MM.1S (cell line): ENCODE results near the gene BCAS4.

Experiments
- DNase-seq: peaks from one replicate; pipeline ENCODE4 v3.0.0-alpha.2; 2015
- H2AFZ ChIP-seq: fragments of 300-600 bp; sonication (generic); 2 replicates; pipeline ENCODE4 v1.6.0; 2016; ENCODE audit warnings: antibody characterized with exemption, low read length
- H3F3A ChIP-seq: fragments of 300-600 bp; sonication (generic); 2 replicates; pipeline ENCODE4 v1.6.1; 2016; ENCODE audit warnings: mild to moderate bottlenecking, antibody characterized with exemption, low read length, moderate library complexity, mixed read lengths; ENCODE audit not compliant: insufficient read depth
- H3K27ac ChIP-seq: fragments of 300-600 bp; sonication (generic); 2 replicates; pipeline ENCODE4 v1.5.1; 2016; ENCODE audit warnings: mild to moderate bottlenecking, low read length
- H3K27me3 ChIP-seq: fragments of 300-600 bp; sonication (generic); replicated peaks from 2 replicates; pipeline ENCODE4 v1.6.0; 2016; ENCODE audit warnings: low read length; ENCODE audit not compliant: insufficient read depth
- H3K36me3 ChIP-seq: fragments of 300-600 bp; sonication (generic); replicated peaks from 2 replicates; pipeline ENCODE4 v1.6.1; 2016; ENCODE audit warnings: mild to moderate bottlenecking, low read length, mixed read lengths; ENCODE audit not compliant: insufficient read depth
- H3K4me1 ChIP-seq: fragments of 300-600 bp; sonication (generic); 2 replicates; pipeline ENCODE4 v1.6.1; 2016; ENCODE audit warnings: low read length, mixed read lengths
- H3K4me2 ChIP-seq: fragments of 300-600 bp; sonication (generic); 2 replicates; pipeline ENCODE4 v1.6.0; 2016; ENCODE audit warnings: low read depth, low read length
- H3K4me3 ChIP-seq: fragments of 300-600 bp; sonication (generic); 2 replicates; pipeline ENCODE4 v1.5.1; 2016; ENCODE audit warnings: low read length, mixed read lengths
- H3K79me2 ChIP-seq: fragments of 300-600 bp; sonication (generic); 2 replicates; pipeline ENCODE4 v1.6.1; 2016; ENCODE audit warnings: mixed run types, low read length, mixed read lengths
- H3K9ac ChIP-seq: fragments of 300-600 bp; sonication (generic); 2 replicates; pipeline ENCODE4 v1.6.1; 2016; ENCODE audit warnings: low read length, mixed read lengths
- H3K9me2 ChIP-seq: fragments of 300-600 bp; sonication (generic); replicated peaks from 2 replicates; pipeline ENCODE4 v1.6.1; 2016; ENCODE audit warnings: mild to moderate bottlenecking, low read length, mixed read lengths; ENCODE audit not compliant: insufficient read depth
- H3K9me3 ChIP-seq: fragments of 300-600 bp; sonication (generic); replicated peaks from 2 replicates; pipeline ENCODE4 v1.6.1; 2016; ENCODE audit warnings: mild to moderate bottlenecking, low read length, mixed read lengths; ENCODE audit not compliant: insufficient read depth
- H4K20me1 ChIP-seq: fragments of 300-600 bp; sonication (generic); 2 replicates; pipeline ENCODE4 v1.6.1; 2016; ENCODE audit warnings: mild to moderate bottlenecking, low read length, moderate library complexity, mixed read lengths; ENCODE audit not compliant: insufficient read depth
- CTCF ChIP-seq: fragments of 300-600 bp; sonication (generic); IDR thresholded peaks from 2 replicates; pipeline ENCODE4 v1.5.1; 2016; ENCODE audit warnings: antibody characterized with exemption, low read length, mixed read lengths
- EZH2 ChIP-seq: fragments of 300-600 bp; sonication (generic); optimal IDR thresholded peaks from 2 replicates; pipeline ENCODE3; 2017; ENCODE audit warnings: low read depth, mild to moderate bottlenecking, antibody characterized with exemption, low read length, mixed read lengths
- EZH2phosphoT487 ChIP-seq: fragments of 300-600 bp; sonication (generic); IDR thresholded peaks from 2 replicates; pipeline ENCODE4 v1.6.1; 2018; ENCODE audit warnings: antibody characterized with exemption, low read length

The BCAS4 gene

GRCh38 chr20:50885068-50885467 lies 90.2 kb downstream of the BCAS4 start:
- Histone ChIP-seq H3K27me3 (no peaks in the 10 kb centered on the region), H3K36me3 (0 out of 2 replicates have a peak, but pooled peaks cover 7% of the 10 kb centered on the region), H3K9me2 (no peaks in the 10 kb centered on the region), H3K79me2 (no peaks in the 10 kb centered on the region), H3K4me3 (no peak overlapping the region), H3K4me2 (no peak overlapping the region), H2AFZ (no peak overlapping the region), H3F3A (no peaks in the 10 kb centered on the region; the same call in 1 of the 2 replicates), H4K20me1 (no peaks in the 10 kb centered on the region), H3K27ac (no peak overlapping the region), H3K4me1 (no peaks in the 10 kb centered on the region), H3K9me3 (no peaks in the 10 kb centered on the region), H3K9ac (no peak overlapping the region)
- DNase-seq = no peak
- no peak for TF ChIP-seq EZH2phosphoT487
- no peak for TF ChIP-seq CTCF
- TF ChIP-seq EZH2 = no peak

GRCh38 chr20:50885781-50886180 lies 90.9 kb downstream of the BCAS4 start:
- DNase-seq = no peak
- Histone ChIP-seq H3K4me1 (no peaks in the 10 kb centered on the region), H3K79me2 (no peaks in the 10 kb centered on the region), H3K36me3 (peaks cover 13% of the 10 kb centered on the region; the same call in 1 of the 2 replicates), H3K4me2 (no peak overlapping the region), H3K27ac (no peak overlapping the region), H3K9me2 (no peaks in the 10 kb centered on the region), H3K4me3 (no peak overlapping the region), H3K27me3 (no peaks in the 10 kb centered on the region), H2AFZ (no peak overlapping the region), H3F3A (no peaks in the 10 kb centered on the region; the same call in 1 of the 2 replicates), H3K9me3 (no peaks in the 10 kb centered on the region), H3K9ac (no peak overlapping the region), H4K20me1 (no peaks in the 10 kb centered on the region)
- TF ChIP-seq EZH2phosphoT487 (no peak), EZH2 (no peak), CTCF (no peak)

- Histone ChIP-seq H2AFZ (no peak overlapping the region), H3K4me1 (no peaks in the 10 kb centered on the region), H4K20me1 (no peaks in the 10 kb centered on the region), H3K9me2 (no peaks in the 10 kb centered on the region), H3K36me3 (peaks cover 13% of the 10 kb centered on the region; the same call in 1 of the 2 replicates), H3K27ac (no peak overlapping the region), H3K4me2 (no peak overlapping the region), H3K79me2 (no peaks in the 10 kb centered on the region), H3K9me3 (no peaks in the 10 kb centered on the region), H3K27me3 (no peaks in the 10 kb centered on the region), H3K4me3 (no peak overlapping the region), H3K9ac (no peak overlapping the region), H3F3A (no peaks in the 10 kb centered on the region; the same call in 1 of the 2 replicates)
- no peak for DNase-seq
- TF ChIP-seq EZH2 = no peak
- TF ChIP-seq EZH2phosphoT487 = no peak
- no peak for TF ChIP-seq CTCF
These were observed 91.4 kb downstream of the BCAS4 start for GRCh38 chr20:50886184-50886790.
